HG02759 (cell line): ENCODE results near the gene OTOS.

Experiments
- ATAC-seq: cut with Tn5 transposase; IDR thresholded peaks from one replicate; pipeline ENCODE4 v1.9.1; 2021; ENCODE audit warnings: mild to moderate bottlenecking, moderate library complexity; ENCODE audit not compliant: unreplicated experiment

OTOS gene

GRCh38 chr2:240140511-240140910 lies at the start of gene OTOS:
Gene OTOS (minus strand): TSS chr2:240140658. CDS start chr2:240140326, 332 bp downstream.
- no peak for ATAC-seq

- no peak for ATAC-seq
These were observed 49.2 kb upstream of the OTOS start for GRCh38 chr2:240189686-240190085.

GRCh38 chr2:240187989-240188590 lies 47.6 kb upstream of the OTOS start:
- no peak for ATAC-seq

- ATAC-seq, result no peak
These were observed 45.8 kb upstream of the OTOS start for GRCh38 chr2:240186191-240186725.

- ATAC-seq, result no peak
These were observed 44.2 kb upstream of the OTOS start for GRCh38 chr2:240184656-240185055.

- no peak for ATAC-seq
These were observed 43.6 kb upstream of the OTOS start for GRCh38 chr2:240183875-240184590.

GRCh38 chr2:240183006-240183874 lies 42.8 kb upstream of the OTOS start:
- no peak for ATAC-seq

- no peak for ATAC-seq
These were observed 42.0 kb upstream of the OTOS start for GRCh38 chr2:240182476-240182875.

- no peak for ATAC-seq
These were observed 41.5 kb upstream of the OTOS start for GRCh38 chr2:240182001-240182400.

- ATAC-seq, result no peak
These were observed 39.6 kb upstream of the OTOS start for GRCh38 chr2:240179941-240180666.

GRCh38 chr2:240179186-240179815 lies 38.8 kb upstream of the OTOS start:
- ATAC-seq, result no peak

GRCh38 chr2:240178564-240178963 lies 38.1 kb upstream of the OTOS start:
- no peak for ATAC-seq

GRCh38 chr2:240174496-240174895 lies 34.0 kb upstream of the OTOS start:
- ATAC-seq, result no peak

GRCh38 chr2:240172071-240172895 lies 31.8 kb upstream of the OTOS start:
- no peak for ATAC-seq

GRCh38 chr2:240170883-240171282 lies 30.4 kb upstream of the OTOS start:
- ATAC-seq, result no peak

GRCh38 chr2:240170354-240170735 lies 29.9 kb upstream of the OTOS start:
- ATAC-seq, result no peak

GRCh38 chr2:240169486-240170353 lies 29.3 kb upstream of the OTOS start:
- ATAC-seq, result no peak

GRCh38 chr2:240168546-240169361 lies 28.3 kb upstream of the OTOS start:
- ATAC-seq, result no peak
